Gastrocnemius medialis (tissue), 4 donors: Measurements from ENCODE around the gene RNLS.

Experiments used
- POLR2A ChIP-seq, 2 donors: fragments of 450-650 bp; IDR thresholded peaks; one replicate each; pipeline ENCODE4 v1.6.1; 2017; ENCODE audit warnings: antibody characterized with exemption in 2 of 2, mild to moderate bottlenecking in 2 of 2, moderate library complexity in 2 of 2
- TF ChIP-seq, protein P1 (sequence below), 5 experiments: fragments of 450-650 bp in 3 of 5; fragments of 200-600 bp in 2 of 5; sonication (generic) in 2 of 5; IDR thresholded peaks in 4 of 5; conservative IDR thresholded peaks in 1 of 5; 1 replicate in 4 of 5; 2 replicates in 1 of 5; pipeline ENCODE4 v1.5.1; 2016 to 2019; ENCODE audit warnings: antibody characterized with exemption in 5 of 5, mild to moderate bottlenecking in 3 of 5, moderate library complexity in 3 of 5

DNA sequence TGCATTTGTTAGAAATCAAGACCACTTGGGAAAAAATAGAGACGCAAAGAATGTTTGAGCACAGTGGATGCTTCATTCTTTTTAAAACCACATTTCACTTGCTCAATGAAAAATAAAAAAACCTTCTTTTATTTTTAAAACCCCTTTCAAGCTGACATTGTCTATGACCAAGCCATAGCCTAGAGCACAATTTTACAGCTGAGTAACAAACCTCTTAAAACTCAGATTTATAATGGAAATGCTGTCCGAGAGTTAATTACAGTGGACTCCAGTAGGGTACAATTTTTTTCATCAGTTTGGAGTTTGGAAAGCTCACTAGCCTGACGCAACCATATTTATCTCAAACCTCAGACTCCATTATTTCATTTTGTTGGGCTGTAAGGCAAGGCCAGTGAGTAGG, 116.3 kb downstream of the RNLS start:
- TF ChIP-seq, protein P1, sequence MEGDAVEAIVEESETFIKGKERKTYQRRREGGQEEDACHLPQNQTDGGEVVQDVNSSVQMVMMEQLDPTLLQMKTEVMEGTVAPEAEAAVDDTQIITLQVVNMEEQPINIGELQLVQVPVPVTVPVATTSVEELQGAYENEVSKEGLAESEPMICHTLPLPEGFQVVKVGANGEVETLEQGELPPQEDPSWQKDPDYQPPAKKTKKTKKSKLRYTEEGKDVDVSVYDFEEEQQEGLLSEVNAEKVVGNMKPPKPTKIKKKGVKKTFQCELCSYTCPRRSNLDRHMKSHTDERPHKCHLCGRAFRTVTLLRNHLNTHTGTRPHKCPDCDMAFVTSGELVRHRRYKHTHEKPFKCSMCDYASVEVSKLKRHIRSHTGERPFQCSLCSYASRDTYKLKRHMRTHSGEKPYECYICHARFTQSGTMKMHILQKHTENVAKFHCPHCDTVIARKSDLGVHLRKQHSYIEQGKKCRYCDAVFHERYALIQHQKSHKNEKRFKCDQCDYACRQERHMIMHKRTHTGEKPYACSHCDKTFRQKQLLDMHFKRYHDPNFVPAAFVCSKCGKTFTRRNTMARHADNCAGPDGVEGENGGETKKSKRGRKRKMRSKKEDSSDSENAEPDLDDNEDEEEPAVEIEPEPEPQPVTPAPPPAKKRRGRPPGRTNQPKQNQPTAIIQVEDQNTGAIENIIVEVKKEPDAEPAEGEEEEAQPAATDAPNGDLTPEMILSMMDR (IDR thresholded peaks at IDR 0.05 in 4 of 5, conservative IDR thresholded peaks at IDR 0.05 in 1 of 5) = no peak
- TF ChIP-seq POLR2A (IDR thresholded peaks at IDR 0.05) = no peak
